LNCaP clone FGC (cell line): ENCODE measurements around the gene CABYR.

Experiments
- DNase-seq: peaks from one replicate; pipeline ENCODE4 v3.0.0-alpha.2; 2011; ENCODE audit warnings: low read depth
- H3K4me3 ChIP-seq: 2 replicates; pipeline ENCODE4 v1.5.1; 2011; ENCODE audit warnings: mild to moderate bottlenecking, low read depth, low read length, control low read depth
- TF ChIP-seq, protein P1 (sequence below): IDR thresholded peaks from 2 replicates; pipeline ENCODE4 v1.5.1; 2012; ENCODE audit warnings: mild to moderate bottlenecking; ENCODE audit not compliant: control insufficient read depth, insufficient read depth; ENCODE audit errors: extremely low read depth

Gene CABYR, protein sequence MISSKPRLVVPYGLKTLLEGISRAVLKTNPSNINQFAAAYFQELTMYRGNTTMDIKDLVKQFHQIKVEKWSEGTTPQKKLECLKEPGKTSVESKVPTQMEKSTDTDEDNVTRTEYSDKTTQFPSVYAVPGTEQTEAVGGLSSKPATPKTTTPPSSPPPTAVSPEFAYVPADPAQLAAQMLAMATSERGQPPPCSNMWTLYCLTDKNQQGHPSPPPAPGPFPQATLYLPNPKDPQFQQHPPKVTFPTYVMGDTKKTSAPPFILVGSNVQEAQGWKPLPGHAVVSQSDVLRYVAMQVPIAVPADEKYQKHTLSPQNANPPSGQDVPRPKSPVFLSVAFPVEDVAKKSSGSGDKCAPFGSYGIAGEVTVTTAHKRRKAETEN

DNA sequence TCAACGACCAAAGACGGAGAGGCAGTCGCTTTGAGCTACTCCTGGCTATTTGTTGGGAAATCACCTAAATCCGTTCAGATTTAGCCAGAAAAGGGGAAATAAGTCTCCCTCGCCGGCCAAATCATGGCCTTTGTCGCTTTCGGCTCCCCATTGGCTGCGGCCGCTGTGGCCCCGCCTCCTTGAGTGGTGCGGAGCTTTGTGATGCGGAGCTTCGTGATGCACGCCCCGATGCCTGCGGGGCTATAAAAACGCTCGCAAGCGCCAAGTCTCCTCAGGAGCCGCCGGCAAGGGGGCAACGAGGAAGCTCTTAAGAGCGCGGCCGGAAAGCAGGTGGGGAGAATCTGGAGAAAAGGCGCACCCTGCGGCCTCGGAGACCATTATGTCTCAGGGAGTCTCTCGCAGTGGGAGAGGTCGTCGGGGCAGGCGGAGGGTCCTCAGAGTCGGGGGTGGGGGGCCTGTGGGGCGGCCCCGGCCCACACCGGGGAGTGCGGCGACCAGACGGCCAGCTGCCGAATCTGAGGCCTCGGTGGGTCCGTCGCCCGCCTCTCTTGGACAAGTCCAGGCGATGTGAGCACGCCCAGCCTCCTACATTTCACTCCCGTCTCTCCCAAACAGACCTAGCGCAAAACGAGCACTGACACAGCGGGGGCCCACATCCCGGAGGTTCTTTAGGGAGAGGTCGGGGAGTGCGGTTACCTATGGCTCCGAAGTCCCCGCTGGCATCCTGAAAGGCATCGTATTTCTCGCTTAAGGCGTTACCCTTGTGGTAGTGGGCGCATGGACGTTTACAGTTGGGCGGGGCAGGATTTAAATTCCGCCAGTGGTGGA is at the start of gene CABYR:
Gene CABYR, plus strand, starts transcription at position 274 of the 828 bp plus-strand sequence. CDS start 4,053 bp downstream, outside the sequence.
- DNase-seq: no peak
- H3K4me3 ChIP-seq: no peak within 1 kb of the TSS
- TF ChIP-seq, protein P1, sequence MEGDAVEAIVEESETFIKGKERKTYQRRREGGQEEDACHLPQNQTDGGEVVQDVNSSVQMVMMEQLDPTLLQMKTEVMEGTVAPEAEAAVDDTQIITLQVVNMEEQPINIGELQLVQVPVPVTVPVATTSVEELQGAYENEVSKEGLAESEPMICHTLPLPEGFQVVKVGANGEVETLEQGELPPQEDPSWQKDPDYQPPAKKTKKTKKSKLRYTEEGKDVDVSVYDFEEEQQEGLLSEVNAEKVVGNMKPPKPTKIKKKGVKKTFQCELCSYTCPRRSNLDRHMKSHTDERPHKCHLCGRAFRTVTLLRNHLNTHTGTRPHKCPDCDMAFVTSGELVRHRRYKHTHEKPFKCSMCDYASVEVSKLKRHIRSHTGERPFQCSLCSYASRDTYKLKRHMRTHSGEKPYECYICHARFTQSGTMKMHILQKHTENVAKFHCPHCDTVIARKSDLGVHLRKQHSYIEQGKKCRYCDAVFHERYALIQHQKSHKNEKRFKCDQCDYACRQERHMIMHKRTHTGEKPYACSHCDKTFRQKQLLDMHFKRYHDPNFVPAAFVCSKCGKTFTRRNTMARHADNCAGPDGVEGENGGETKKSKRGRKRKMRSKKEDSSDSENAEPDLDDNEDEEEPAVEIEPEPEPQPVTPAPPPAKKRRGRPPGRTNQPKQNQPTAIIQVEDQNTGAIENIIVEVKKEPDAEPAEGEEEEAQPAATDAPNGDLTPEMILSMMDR: no peak

DNA sequence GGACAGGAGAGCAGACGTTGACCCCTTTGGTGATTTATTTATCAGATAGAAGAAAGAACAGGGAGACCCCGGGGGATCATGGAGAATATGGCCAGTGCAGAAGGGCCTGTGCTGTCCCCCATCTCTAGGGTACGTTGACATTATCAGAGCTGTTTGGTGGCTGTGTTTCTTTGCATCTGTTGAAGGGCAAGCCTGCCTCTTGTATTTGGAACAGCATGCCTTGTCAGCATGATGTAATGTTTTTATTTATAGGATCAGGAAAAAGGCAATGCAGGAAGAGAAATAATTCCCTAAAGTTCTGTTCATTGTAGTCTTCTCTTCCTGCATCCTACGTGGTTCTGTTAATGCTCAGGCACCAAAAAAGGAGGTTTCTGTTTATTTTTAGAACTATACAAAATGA is 49.8 kb upstream of the CABYR start:
- TF ChIP-seq, protein P1: no peak
- no peak for DNase-seq
- H3K4me3 ChIP-seq: no peak overlapping the region

DNA sequence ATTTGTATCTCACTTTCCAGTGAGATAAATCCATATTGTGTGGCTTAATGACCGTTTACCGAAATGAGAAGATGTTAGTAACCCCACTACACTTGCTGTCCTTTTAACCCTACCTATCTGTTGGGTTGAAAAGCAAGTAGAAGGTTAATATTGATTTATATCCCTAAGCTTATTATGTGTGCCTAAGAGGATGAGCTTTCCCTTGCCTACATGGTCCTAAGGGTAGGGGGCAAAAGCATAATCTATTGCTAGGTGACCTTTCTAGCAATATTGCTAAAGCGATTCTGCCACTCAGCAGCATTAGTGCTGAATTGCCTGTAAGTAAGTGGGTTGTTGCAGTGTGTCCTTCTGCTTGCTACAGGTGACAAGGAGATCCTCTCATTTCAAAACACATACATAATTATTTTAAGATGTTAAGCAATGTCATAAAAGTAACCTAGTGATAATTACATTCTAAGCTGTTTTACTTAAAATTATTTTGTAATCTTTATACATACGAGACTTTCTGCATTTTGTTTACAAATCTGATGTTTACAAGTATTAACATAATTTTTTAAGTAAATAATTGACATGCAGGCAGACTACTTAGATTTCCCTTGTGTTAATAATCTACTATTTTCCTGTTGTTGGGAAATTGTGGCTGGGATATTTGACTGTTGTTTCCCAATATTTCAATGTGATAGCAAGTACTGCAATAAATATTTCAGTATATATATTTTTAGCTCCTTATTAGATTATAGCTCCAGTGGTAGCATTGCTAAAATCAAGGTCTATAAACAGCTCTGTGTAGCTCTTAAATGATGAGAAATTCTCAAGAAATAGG is 49.1 kb upstream of the CABYR start:
- no peak overlapping the region for H3K4me3 ChIP-seq
- TF ChIP-seq, protein P1: no peak
- no peak for DNase-seq

DNA sequence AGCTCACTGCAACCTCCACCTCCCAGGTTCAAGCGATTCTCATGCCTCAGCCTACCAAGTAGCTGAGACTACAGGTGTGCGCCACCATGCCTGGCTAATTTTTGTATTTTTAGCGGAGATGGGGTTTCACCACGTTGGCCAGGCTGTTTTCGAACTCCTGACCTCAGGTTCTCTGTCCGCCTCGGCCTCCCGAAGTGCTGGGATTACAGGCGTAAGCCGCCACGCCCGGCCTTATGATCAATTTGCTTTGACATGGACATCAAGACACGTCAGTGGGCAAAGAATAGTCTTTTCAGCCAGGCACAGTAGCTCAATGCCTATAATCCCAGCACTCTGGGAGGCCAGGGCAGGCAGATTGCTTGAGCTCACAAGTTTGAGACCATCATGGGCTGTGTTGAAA is 48.0 kb upstream of the CABYR start:
- H3K4me3 ChIP-seq: no peak overlapping the region
- DNase-seq: no peak
- TF ChIP-seq, protein P1: no peak

DNA sequence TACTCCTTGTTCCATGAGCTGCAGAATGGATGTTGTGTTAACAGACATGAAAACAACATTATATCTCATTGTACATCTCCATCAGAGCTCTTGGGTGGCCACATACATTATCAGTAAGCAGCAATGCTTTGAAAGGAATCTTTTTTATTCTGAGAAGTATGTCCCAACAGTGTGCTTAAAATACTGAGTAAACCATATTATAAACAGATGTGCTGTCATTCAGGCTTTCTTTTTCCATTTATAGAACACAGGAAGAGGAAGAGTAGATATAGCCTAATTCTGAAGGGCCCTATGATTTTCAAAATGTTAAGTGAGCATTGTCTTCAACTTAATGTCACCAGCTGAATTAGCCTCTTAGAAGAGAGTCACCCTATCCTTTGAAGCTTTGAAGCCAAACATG is 44.3 kb upstream of the CABYR start:
- H3K4me3 ChIP-seq: no peak overlapping the region
- DNase-seq: no peak
- TF ChIP-seq, protein P1: no peak

DNA sequence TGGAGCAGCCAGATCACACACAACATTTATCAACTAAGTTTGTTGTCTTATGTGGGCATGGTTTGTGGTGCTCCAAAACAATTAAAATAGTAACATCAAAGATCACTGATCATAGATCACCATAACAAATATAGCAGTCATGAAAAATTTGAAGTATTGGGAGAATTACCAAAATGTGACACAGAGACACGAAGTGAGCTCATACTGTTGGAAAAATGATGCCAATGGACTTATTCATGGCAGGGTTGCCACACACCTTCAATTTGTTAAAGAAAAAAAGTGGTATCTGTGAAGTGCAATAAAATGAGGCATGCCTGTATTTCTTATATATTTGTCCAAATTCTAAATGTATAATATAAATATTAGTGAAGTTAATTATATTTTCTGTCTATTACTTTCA is 42.9 kb upstream of the CABYR start:
- TF ChIP-seq, protein P1: no peak

More for the DNA sequence above, 42.9 kb upstream of the CABYR start:
- no peak for DNase-seq
- no peak overlapping the region for H3K4me3 ChIP-seq
